ENCODE results near the gene CDK7. TPM values are rescaled to one million over a fixed set of nuclear protein-coding genes. Genes with fewer than 3 reads are reported as not detected.
"Not testable (repeated sequence)": the region's sequence is repeated elsewhere in the genome, so short reads cannot be mapped to it uniquely, and the experiment has no call there.

CDK7 gene
- total and polyA plus RNA-seq, 2 experiments from 2014 or later, result 27.8 to 87.5 TPM

DNA sequence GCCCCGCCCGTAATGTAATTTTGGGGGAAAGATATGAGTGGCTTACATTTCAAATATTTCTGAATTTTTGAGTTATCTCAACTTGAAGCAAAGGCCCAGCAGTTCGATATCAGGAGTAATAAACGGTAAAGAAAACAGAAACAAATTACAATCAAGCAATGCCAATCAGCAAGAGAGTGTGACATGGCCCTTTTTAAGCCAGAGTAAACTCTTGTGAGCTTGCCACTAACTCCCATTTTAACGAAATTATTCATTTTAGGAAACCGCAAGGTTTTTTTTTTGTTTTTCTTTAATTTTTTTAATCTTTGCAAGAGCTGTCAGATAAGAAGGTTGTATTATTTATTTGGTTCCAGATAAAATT, 17.6 kb upstream of the CDK7 start:
- H3K27me3 ChIP-seq, result no peaks in the 10 kb centered on the region
- H3K4me3 ChIP-seq, result peak overlapping the region; percentile 79
- H3K4me1 ChIP-seq (ENCODE audit: low read depth), result peaks cover 9% of the 10 kb centered on the region
- no peak for DNase-seq (ENCODE audit: low read depth in 1 of 2, low spot score in 1 of 2)
- H3K27ac ChIP-seq, result no peak overlapping the region
- H3K9me3 ChIP-seq (ENCODE audit: low read depth), result no peaks in the 10 kb centered on the region
- TF ChIP-seq, protein P1, sequence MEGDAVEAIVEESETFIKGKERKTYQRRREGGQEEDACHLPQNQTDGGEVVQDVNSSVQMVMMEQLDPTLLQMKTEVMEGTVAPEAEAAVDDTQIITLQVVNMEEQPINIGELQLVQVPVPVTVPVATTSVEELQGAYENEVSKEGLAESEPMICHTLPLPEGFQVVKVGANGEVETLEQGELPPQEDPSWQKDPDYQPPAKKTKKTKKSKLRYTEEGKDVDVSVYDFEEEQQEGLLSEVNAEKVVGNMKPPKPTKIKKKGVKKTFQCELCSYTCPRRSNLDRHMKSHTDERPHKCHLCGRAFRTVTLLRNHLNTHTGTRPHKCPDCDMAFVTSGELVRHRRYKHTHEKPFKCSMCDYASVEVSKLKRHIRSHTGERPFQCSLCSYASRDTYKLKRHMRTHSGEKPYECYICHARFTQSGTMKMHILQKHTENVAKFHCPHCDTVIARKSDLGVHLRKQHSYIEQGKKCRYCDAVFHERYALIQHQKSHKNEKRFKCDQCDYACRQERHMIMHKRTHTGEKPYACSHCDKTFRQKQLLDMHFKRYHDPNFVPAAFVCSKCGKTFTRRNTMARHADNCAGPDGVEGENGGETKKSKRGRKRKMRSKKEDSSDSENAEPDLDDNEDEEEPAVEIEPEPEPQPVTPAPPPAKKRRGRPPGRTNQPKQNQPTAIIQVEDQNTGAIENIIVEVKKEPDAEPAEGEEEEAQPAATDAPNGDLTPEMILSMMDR (IDR thresholded peaks at IDR 0.05; ENCODE audit: low read depth, low read length), result no peak
- no peaks in the 10 kb centered on the region for H3K36me3 ChIP-seq

DNA sequence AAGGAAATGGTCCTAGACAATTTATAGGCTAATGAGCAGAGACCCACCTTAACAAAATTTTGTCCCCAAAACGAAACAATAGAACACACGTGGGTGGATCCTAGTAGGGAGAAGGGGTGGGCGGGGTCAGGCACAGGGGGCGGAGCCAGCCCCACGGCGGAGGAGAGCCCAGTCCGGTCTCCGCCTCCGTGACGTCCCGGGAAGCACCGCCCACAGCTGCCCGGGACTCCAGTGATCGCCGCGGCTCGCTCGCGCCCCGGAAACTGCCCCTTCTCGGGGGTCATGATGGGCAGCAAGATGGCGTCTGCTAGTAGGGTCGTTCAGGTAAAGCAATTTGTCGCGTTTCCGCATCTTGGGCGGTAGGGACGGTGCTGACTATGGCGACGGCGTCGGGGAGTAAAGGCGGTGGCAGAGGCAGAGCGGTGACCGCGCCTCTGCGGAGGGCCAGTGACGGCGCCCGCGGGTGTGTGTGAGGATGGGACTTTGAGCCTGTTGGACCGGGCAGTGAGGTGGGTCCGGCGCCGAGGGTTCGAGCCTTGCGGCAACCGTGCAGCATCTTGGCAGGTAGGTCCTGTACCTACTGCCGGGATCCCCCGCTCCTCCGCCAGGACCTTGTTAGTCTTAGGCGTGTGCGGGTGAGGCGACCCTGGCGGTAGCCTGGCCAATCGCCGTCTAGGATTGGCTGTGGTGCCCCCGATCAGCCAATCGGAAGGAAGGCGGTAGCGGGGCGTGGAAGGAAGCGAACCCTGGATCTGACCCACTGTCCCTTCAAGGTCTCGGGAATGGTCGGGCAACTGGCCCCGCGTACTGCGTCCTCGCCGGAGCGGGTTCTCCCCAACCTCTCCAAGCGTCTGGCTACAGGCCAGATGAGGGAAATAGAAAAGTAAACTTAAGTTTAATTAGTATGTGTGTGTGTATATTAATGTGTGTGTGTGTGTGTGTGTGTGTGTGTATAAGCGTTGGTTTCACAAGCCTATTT, 16.8 kb upstream of the CDK7 start:
- DNase-seq (ENCODE audit: low read depth in 1 of 2, low spot score in 1 of 2), result peak; percentile 95 to 96
- H3K4me1 ChIP-seq (ENCODE audit: low read depth), result peaks cover 9% of the 10 kb centered on the region
- peak overlapping the region; percentile 79 for H3K27ac ChIP-seq
- TF ChIP-seq, protein P1 (IDR thresholded peaks at IDR 0.05; ENCODE audit: low read depth, low read length), result no peak
- H3K36me3 ChIP-seq, result no peaks in the 10 kb centered on the region
- peak overlapping the region; percentile 79 for H3K4me3 ChIP-seq
- H3K9me3 ChIP-seq (ENCODE audit: low read depth), result no peaks in the 10 kb centered on the region
- no peaks in the 10 kb centered on the region for H3K27me3 ChIP-seq

DNA sequence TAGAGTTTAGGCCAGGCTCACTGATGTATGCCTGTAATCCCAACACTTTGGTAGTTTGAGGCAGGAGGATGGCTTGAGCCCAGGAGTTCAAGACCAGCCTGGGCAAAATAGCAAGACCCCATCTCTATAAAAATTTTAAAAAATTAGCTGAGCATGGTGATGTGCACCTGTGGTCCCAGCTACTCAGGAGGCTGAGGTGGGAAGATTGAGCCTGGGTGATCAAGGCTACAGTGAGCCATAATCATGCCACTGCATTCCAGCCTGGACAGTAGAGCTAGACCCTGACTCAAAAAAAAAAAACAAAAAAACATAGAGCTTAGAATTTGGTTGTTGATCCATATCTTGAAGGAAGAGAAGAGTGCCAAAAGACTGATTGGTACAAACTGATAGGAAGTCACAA, 14.7 kb upstream of the CDK7 start:
- TF ChIP-seq, protein P1 (IDR thresholded peaks at IDR 0.05; ENCODE audit: low read depth, low read length), result no peak

DNA sequence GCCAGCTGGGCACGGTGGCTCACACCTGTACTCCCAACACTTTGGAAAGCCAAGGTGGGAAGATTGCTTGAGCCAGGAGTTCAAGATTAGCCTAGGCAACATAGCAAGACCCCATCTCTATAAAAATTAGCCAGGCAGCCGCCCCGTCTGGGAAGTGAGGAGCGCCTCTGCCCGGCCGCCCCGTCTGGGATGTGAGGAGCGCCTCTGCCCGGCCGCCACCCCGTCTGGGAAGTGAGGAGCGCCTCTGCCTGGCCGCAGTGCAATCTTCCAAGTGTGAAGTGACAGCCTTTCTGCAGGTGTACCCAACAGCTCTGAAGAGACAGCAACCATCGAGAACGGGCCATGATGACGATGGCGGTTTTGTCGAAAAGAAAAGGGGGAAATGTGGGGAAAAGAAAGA, 14.3 kb upstream of the CDK7 start:
- H3K4me3 ChIP-seq; H3K27me3 ChIP-seq; DNase-seq (ENCODE audit: low read depth in 1 of 2, low spot score in 1 of 2); H3K4me1 ChIP-seq (ENCODE audit: low read depth); H3K27ac ChIP-seq; H3K36me3 ChIP-seq; H3K9me3 ChIP-seq (ENCODE audit: low read depth): not testable (repeated sequence)

More for the DNA sequence above, 14.7 kb upstream of the CDK7 start:
- no peaks in the 10 kb centered on the region for H3K9me3 ChIP-seq (ENCODE audit: low read depth)
- H3K4me1 ChIP-seq (ENCODE audit: low read depth), result peaks cover 9% of the 10 kb centered on the region
- no peak overlapping the region for H3K27ac ChIP-seq
- H3K36me3 ChIP-seq, result no peaks in the 10 kb centered on the region
- H3K27me3 ChIP-seq, result no peaks in the 10 kb centered on the region
- DNase-seq (ENCODE audit: low read depth in 1 of 2, low spot score in 1 of 2), result no peak
- no peak overlapping the region for H3K4me3 ChIP-seq

DNA sequence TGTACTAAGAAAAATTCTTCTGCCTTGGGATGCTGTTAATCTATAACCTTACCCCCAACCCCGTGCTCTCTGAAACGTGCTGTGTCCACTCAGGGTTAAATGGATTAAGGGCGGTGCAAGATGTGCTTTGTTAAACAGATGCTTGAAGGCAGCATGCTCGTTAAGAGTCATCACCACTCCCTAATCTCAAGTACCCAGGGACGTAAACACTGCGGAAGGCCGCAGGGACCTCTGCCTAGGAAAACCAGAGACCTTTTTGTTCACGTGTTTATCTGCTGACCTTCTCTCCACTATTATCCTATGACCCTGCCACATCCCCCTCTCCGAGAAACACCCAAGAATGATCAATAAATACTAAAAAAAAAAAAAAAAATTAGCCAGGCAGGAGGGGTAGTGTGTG, 13.9 kb upstream of the CDK7 start:
- H3K36me3 ChIP-seq; H3K4me3 ChIP-seq; H3K27ac ChIP-seq; H3K27me3 ChIP-seq; H3K4me1 ChIP-seq (ENCODE audit: low read depth); H3K9me3 ChIP-seq (ENCODE audit: low read depth); DNase-seq (ENCODE audit: low read depth in 1 of 2, low spot score in 1 of 2): not testable (repeated sequence)

DNA sequence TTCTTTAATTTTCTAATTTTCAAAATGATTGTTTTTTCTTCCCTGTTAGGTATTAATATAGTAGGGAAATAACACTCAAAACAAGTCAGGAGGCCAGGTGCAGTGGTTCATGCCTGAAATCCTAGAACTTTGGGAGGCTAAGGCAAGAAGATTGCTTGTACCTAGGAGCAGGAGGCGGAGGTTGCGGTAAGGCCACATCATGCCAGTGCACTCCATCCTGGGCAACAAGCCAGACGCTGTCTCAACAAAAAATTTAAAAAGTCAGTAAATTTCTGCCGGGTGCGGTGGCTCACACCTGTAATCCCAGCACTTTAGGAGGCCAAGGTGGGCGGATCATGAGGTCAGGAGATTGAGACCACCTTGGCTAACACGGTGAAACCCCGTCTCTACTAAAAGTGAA, 10.2 kb upstream of the CDK7 start:
- Histone ChIP-seq H3K27me3 (no peaks in the 10 kb centered on the region), H3K27ac (no peak overlapping the region), H3K9me3 (ENCODE audit: low read depth) (no peaks in the 10 kb centered on the region), H3K36me3 (peaks cover 6% of the 10 kb centered on the region), H3K4me3 (no peak overlapping the region), H3K4me1 (ENCODE audit: low read depth) (no peaks in the 10 kb centered on the region)
- no peak for DNase-seq (ENCODE audit: low read depth in 1 of 2, low spot score in 1 of 2)
- TF ChIP-seq, protein P1 (IDR thresholded peaks at IDR 0.05; ENCODE audit: low read depth, low read length), result no peak

All from cardiac muscle cell (in vitro differentiated cells and primary cell).